ENCODE measurements around the gene DNM3.
"Not testable (repeated sequence)": the region's sequence is repeated elsewhere in the genome, so short reads cannot be mapped to it uniquely, and the experiment has no call there.

Gene DNM3

GRCh38 chr1:172024944-172025738 lies 183.8 kb downstream of the DNM3 start:
- DNase-seq (ENCODE audit: low read depth, low spot score): peak; percentile 54

- no peak for DNase-seq (ENCODE audit: low read depth, low spot score)
Observed at GRCh38 chr1:172040466-172040865, 199.2 kb downstream of the DNM3 start.

- no peak for DNase-seq (ENCODE audit: low read depth, low spot score)
Observed at GRCh38 chr1:172041102-172041501, 199.8 kb downstream of the DNM3 start.

- DNase-seq (ENCODE audit: low read depth, low spot score): no peak
Observed at GRCh38 chr1:172041742-172042141, 200.4 kb downstream of the DNM3 start.

GRCh38 chr1:172043900-172044299 lies 202.6 kb downstream of the DNM3 start:
- no peak for DNase-seq (ENCODE audit: low read depth, low spot score)

GRCh38 chr1:172051898-172052297 lies 210.6 kb downstream of the DNM3 start:
- no peak for DNase-seq (ENCODE audit: low read depth, low spot score)

GRCh38 chr1:172054172-172054571 lies 212.9 kb downstream of the DNM3 start:
- DNase-seq (ENCODE audit: low read depth, low spot score): no peak

GRCh38 chr1:172055816-172056419 lies 214.6 kb downstream of the DNM3 start:
- peak; percentile 14 for DNase-seq (ENCODE audit: low read depth, low spot score)

- DNase-seq (ENCODE audit: low read depth, low spot score): no peak
Observed at GRCh38 chr1:172068334-172068733, 227.0 kb downstream of the DNM3 start.

- no peak for DNase-seq (ENCODE audit: low read depth, low spot score)
Observed at GRCh38 chr1:172069051-172069450, 227.8 kb downstream of the DNM3 start.

- no peak for DNase-seq (ENCODE audit: low read depth, low spot score)
Observed at GRCh38 chr1:172069534-172069933, 228.2 kb downstream of the DNM3 start.

GRCh38 chr1:172070055-172070454 lies 228.8 kb downstream of the DNM3 start:
- no peak for DNase-seq (ENCODE audit: low read depth, low spot score)

GRCh38 chr1:172071746-172072145 lies 230.4 kb downstream of the DNM3 start:
- DNase-seq (ENCODE audit: low read depth, low spot score): no peak

- not testable (repeated sequence) for DNase-seq (ENCODE audit: low read depth, low spot score)
Observed at GRCh38 chr1:172079859-172080258, 238.6 kb downstream of the DNM3 start.

GRCh38 chr1:172083191-172083590 lies 241.9 kb downstream of the DNM3 start:
- DNase-seq (ENCODE audit: low read depth, low spot score): no peak

GRCh38 chr1:172084876-172085275 lies 243.6 kb downstream of the DNM3 start:
- no peak for DNase-seq (ENCODE audit: low read depth, low spot score)

- DNase-seq (ENCODE audit: low read depth, low spot score): no peak
Observed at GRCh38 chr1:172085317-172085716, 244.0 kb downstream of the DNM3 start.

- no peak for DNase-seq (ENCODE audit: low read depth, low spot score)
Observed at GRCh38 chr1:172086137-172086536, 244.8 kb downstream of the DNM3 start.

GRCh38 chr1:172088256-172088655 lies 247.0 kb downstream of the DNM3 start:
- DNase-seq (ENCODE audit: low read depth, low spot score): no peak

GRCh38 chr1:172089768-172090510 lies 248.6 kb downstream of the DNM3 start:
- peak; percentile 64 for DNase-seq (ENCODE audit: low read depth, low spot score)

GRCh38 chr1:172090511-172090817 lies 249.2 kb downstream of the DNM3 start:
- no peak for DNase-seq (ENCODE audit: low read depth, low spot score)

- DNase-seq (ENCODE audit: low read depth, low spot score): no peak
Observed at GRCh38 chr1:172095846-172096245, 254.5 kb downstream of the DNM3 start.

- no peak for DNase-seq (ENCODE audit: low read depth, low spot score)
Observed at GRCh38 chr1:172105230-172105629, 263.9 kb downstream of the DNM3 start.
